Measurements from ENCODE around the gene IL16. TPM values are rescaled to one million over a fixed set of nuclear protein-coding genes. Genes with fewer than 3 reads are reported as not detected.

IL16 gene
- total RNA-seq, 4 donors from 2014 or later, result 28.1 to 40.8 (median 37.1) TPM

GRCh38 chr15:81273200-81273599 is 76.5 kb downstream of the IL16 start:
- TF ChIP-seq, protein P1, sequence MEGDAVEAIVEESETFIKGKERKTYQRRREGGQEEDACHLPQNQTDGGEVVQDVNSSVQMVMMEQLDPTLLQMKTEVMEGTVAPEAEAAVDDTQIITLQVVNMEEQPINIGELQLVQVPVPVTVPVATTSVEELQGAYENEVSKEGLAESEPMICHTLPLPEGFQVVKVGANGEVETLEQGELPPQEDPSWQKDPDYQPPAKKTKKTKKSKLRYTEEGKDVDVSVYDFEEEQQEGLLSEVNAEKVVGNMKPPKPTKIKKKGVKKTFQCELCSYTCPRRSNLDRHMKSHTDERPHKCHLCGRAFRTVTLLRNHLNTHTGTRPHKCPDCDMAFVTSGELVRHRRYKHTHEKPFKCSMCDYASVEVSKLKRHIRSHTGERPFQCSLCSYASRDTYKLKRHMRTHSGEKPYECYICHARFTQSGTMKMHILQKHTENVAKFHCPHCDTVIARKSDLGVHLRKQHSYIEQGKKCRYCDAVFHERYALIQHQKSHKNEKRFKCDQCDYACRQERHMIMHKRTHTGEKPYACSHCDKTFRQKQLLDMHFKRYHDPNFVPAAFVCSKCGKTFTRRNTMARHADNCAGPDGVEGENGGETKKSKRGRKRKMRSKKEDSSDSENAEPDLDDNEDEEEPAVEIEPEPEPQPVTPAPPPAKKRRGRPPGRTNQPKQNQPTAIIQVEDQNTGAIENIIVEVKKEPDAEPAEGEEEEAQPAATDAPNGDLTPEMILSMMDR (IDR thresholded peaks at IDR 0.05; ENCODE audit: low read depth), result no peak

DNA sequence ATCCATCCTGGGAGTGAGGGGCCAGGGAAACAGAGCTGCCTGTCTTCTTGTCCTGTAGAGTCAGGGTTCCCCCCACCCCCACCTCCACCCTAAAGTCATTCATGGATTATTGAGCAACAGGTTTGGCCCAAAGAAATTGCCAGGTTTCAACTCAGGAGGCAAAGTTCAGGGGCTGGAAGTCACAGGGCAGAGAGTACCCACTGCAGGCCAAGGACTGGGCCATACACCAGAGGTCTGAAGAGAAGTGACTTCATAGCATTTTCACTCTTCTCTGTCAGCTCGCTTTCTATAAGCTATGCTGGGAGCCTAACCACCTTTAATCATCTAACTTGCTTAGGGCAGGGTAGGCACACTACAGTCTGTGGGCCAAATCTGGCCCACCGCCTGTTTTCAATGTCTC is 77.2 kb downstream of the IL16 start:
- TF ChIP-seq, protein P1 (IDR thresholded peaks at IDR 0.05; ENCODE audit: low read depth), result no peak

DNA sequence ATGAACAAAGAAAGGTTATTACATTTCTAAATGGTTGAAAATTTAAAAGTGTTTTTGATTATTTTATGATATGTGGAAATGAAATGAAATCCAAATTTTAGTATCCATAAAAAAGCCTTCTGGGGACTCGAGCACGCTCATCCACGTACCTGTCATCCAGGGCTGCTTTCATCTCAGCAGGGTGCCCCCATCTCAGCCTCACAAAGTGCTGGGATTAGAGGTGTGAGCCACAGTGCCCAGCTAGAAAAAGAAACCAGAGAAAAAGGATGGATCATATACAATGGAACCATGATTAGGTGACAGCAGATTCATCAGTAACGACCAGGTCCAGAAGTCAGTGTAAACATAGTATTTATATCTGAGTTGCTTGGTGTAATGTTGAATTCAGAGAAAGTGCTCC is 77.6 kb downstream of the IL16 start:
- TF ChIP-seq, protein P1 (IDR thresholded peaks at IDR 0.05; ENCODE audit: low read depth), result no peak

- TF ChIP-seq, protein P1 (IDR thresholded peaks at IDR 0.05; ENCODE audit: low read depth), result no peak
Observed at GRCh38 chr15:81274931-81275707, 78.4 kb downstream of the IL16 start.

GRCh38 chr15:81275711-81276392 is 79.2 kb downstream of the IL16 start:
- TF ChIP-seq, protein P1 (IDR thresholded peaks at IDR 0.05; ENCODE audit: low read depth), result no peak

DNA sequence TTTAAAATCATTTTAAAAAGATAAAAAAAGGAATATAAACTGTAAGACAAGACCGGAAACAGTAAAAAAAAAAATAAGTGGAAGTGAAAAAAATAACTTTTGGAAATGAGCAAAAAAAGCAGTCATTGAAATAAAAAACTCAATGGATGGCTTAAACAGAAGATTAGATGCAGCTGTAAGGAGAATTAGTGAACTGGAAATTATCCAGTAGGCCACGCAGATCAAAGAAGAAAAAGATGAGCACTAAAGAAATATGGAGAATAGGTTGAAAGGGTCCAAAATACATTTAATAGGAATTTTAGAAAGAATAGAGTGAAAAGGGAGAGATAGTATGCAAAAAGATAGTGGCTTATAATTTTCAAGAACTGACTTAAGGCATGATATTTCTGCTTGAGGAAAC is 80.3 kb downstream of the IL16 start:
- TF ChIP-seq, protein P1 (IDR thresholded peaks at IDR 0.05; ENCODE audit: low read depth), result no peak

GRCh38 chr15:81277851-81278250 is 81.2 kb downstream of the IL16 start:
- TF ChIP-seq, protein P1 (IDR thresholded peaks at IDR 0.05; ENCODE audit: low read depth), result no peak
